GM18526 (cell line): ENCODE measurements around the gene KY.

Experiments
- POLR2A ChIP-seq: IDR thresholded peaks from 3 replicates; pipeline ENCODE4 v1.6.1; 2011; ENCODE audit not compliant: insufficient read length; ENCODE audit errors: extremely low read depth

KY gene

DNA sequence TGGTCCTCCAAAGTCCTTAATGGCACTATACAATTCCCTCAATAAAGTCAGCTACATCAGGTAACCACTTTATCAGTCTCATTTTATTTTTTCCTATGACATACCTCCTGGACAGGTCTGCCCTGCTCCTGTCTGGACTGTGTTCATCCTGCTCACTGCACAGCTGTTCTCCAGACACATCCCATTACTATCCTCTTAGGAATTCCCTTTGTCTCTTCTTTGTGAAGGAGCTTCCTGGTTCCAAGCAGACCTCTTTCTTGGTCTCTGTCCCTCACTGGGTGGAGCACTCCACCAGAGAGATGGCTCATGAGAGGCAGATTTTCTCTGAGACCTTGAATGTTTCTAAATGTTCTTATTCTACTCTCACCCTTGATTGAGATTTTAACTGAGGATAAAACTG, 60.1 kb downstream of the KY start:
- TF ChIP-seq POLR2A: no peak

DNA sequence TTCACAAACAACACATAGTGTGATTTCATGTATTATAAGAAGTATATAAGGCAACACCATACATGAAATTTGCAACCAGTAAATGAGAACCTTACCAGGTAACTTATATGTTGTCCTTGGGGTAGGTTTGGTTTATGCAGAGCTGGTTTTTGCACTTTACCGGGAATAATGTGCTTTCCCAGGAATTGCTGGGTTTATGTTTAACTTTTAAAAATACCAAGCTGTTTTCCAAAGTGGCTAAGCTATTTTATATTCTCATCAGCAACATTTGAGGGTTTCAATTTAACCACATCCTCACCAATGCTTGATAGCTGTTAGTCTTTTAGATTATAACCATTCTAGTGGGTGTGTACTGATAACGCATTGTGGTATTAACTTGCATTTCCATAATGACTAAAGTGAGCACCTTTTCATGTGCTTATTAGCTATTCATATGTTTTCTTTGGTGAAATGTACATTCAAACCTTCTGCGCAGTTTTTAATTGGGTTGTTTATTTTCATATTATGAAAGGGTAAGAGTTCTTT, 71.6 kb downstream of the KY start:
- TF ChIP-seq POLR2A: no peak

DNA sequence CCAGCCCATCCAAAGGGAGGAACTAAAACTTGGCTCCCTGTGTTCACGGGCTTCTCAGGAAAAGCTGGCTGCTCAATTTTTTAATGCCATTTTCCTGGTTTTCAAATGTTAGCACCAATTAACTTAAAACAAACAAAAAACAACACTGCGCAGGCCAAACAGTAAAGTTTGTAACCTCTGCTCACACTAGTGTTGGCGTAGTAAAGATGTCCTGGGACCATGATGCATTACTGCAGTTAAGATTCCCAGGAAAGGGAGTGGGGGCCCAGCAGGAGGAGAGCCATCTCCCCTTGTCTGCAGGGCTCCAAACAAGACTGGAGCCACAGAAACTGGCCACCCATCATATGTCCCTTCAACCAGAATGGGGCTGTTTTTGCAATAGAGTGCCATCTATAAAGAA, 74.0 kb downstream of the KY start:
- TF ChIP-seq POLR2A: no peak

DNA sequence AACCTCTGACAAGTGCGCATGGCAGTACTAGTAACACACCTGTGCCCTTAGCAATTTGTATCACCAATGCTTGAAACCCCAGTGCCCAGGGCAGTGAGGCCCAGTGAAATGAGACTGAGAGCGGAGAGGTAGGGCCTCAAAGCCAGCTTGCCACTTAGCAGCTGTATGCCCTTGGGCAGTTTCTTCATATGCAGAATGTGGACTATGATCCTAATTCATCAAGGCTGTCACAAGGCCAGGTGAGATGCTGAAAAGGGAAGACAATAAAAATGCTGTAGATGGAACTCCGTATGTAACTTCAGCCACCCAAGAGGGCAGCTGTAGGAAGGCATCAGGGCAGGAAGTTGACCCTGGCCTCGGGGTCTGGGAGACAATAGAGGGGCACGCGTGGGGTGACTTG, 74.4 kb downstream of the KY start:
- TF ChIP-seq POLR2A: no peak

DNA sequence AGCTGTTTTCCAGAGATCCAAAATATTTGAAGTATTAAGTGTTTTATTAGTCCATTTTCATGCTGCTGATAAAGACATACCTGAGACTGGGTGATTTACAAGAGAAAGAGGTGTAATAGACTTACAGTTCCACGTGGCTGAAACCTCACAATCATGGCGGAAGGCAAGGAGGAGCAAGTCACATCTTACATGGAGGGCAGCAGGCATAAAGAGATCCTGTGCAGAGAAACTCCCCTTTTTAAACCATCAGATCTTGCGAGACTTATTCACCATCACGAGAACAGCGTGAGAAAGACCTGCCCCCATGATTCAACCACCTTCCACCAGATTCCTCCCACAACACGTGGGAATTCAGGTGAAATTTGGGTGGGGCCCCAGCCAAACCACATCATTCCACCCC, 82.0 kb downstream of the KY start:
- no peak for TF ChIP-seq POLR2A

DNA sequence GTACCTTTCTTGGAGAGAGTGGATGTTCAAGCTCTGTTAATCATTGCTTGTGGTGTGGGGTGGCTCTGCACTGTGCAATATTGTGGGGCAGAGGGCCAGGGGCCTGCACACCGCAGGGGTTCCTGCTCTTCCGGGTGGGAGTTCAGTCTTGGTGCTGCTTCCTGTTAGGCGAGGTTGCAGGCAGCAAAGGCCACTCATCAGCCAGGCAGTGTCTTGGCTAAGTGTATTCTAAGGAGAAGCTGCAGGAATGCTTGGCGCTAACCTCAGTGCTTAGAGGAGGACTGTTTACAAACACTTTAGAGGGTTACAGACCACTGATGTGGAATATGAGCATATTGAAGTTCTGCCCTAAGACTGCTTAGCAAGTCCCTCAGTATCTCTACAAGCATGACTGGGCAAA, 83.2 kb downstream of the KY start:
- no peak for TF ChIP-seq POLR2A

DNA sequence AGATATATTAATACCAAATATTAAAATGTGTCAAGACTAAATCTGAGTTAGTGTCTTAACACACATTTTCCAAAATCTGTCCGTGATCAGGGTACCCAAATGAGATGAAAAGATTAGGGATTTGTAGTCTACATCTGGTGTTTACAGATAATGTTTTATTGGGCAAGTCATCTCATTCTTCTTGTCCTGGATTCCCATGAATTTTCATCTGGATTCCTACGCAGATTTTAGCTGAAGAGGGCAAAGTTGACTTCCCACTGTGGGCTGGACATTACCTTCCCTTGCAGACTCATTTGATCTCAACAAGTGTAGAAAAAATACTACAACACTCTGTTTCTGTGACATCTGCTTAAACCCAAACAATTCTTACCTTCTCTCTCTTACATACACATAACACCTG, 85.8 kb downstream of the KY start:
- TF ChIP-seq POLR2A: no peak

DNA sequence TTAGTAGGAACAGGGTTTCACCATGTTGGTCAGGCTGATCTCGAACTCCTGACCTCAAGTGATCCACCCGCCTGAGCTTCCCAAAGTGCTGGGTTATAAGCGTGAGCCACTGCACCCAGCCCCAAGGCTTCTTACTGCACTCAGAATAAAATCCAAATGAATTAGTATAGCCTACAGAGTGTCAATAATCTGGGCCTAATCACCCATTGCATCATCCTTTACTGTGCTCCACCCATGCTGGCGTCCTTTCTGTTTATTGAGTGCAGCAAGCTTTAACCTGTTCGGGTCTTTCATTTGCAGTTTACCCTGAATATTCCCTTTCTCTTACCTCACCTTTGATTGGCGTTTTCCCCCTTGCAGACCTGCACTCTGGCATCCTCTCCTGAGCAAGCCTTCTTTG, 87.2 kb downstream of the KY start:
- TF ChIP-seq POLR2A: no peak

DNA sequence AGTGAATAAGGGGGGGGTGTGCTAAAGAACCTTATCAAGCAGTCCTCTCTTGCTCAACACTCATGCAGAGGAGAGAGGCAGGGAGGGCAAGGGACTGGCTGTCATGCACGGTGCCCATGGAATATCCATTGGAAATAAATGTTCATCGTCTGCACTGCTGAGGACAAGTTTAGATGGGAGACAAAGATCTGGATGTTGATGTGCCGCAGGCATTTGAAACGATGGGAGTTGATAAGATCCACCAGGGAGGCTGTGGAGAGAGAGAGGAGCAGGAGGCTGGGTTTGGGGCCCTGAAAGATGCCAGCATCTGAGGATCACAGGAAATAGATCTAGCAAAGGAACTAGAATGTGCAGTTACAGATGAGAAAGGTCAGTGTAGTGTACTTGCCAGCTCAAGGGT, 88.8 kb downstream of the KY start:
- no peak for TF ChIP-seq POLR2A

DNA sequence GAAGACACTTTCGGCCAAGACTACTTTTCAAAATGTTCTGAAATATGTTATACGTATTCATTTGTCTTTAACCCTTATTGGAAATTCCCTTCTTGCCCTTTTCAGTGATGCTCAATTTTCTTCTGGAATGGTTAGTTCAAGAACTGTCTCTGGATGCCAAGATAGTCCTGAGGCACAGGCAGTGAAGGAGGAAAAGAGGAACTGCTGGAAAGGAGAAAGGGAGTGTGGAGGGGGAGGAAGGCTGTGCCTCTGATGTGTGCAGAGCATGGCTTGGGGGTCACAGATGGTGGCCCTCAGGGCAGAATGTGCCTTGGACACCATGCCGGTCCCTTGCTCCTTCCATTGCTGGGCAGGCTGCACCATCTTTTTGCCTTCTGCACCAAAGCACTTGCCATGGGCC, 91.2 kb downstream of the KY start:
- no peak for TF ChIP-seq POLR2A
